ELR (cell line): Measurements from ENCODE around the gene FAP.

Source experiments
- DNase-seq: peaks from one replicate; pipeline ENCODE4 v3.0.0-alpha.2; 2015; ENCODE audit warnings: low read depth

Gene FAP

GRCh38 chr2:162242586-162243280, 512 bp downstream of the FAP start:
- peak; percentile 49 for DNase-seq

- DNase-seq, result no peak
Measured at GRCh38 chr2:162241571-162241970, 1.7 kb downstream of the FAP start.

- DNase-seq, result no peak
Measured at GRCh38 chr2:162234620-162235462, 8.4 kb downstream of the FAP start.

- peak; percentile 87 for DNase-seq
Measured at GRCh38 chr2:162233197-162233596, 10.0 kb downstream of the FAP start.

DNA sequence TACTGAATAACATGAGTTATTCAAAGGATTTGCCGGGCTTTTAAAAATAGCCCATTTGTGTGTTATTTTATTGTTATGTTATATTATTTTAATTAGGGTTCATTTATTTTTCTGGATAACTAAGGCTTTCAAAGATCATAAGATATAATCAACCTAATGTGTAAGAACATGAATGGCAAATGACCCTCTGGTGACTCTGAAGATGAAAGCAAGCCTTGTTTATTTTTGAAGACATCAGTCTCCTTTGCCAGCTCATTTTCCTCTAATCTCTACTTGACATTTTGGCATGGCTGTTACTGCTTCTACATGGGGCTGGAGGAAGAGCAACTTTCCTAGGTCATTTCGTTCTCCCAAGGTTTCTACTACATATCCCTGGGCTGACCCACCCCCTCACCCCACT, 10.6 kb downstream of the FAP start:
- peak; percentile 25 for DNase-seq

GRCh38 chr2:162232027-162232426, 11.2 kb downstream of the FAP start:
- DNase-seq, result no peak

DNA sequence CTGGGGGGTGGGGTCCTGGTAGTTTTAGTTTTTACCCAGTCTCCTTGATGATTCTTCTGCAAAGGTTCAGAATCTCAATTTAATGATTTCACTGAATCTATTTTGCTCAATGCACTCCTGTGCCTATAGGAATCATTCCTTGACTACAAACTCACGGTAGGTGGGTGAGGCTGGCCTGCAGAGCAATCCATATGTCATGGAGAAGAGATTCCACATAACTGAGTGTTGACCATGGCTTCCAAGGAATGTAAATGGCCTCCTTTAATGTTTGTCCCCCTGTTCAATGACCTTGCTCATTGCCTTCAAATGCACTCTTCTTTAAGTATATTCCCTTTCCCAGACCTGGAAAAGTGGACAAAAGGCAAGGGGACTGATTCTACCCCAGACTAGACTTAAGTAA, 12.5 kb downstream of the FAP start:
- DNase-seq, result peak; percentile 19

- DNase-seq, result no peak
Measured at GRCh38 chr2:162226836-162227235, 16.4 kb downstream of the FAP start.

- DNase-seq, result peak; percentile 79
Measured at GRCh38 chr2:162221064-162221463, 22.2 kb downstream of the FAP start.

- DNase-seq, result no peak
Measured at GRCh38 chr2:162220368-162220767, 22.9 kb downstream of the FAP start.

GRCh38 chr2:162219426-162219825, 23.8 kb downstream of the FAP start:
- no peak for DNase-seq

GRCh38 chr2:162217598-162217997, 25.6 kb downstream of the FAP start:
- no peak for DNase-seq

- no peak for DNase-seq
Measured at GRCh38 chr2:162215162-162215561, 28.1 kb downstream of the FAP start.

DNA sequence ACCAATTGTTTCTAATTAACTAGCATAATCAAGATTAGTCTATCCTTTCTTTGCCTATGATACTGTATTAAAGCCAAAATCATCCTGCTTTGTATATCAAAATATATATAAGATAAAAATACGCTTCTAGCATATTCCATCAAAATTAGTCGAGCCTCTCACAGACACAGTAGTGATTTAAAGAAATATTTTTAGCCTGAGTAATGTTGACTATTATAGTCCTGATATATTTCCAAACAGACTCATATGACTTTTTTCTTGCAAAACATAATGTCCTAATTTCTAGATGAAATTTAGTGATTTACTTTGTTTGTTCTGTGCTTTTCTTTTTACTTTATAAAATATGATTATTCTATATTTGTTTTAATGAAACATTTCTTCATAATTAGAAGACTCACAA, 30.9 kb downstream of the FAP start:
- peak; percentile 22 for DNase-seq

DNA sequence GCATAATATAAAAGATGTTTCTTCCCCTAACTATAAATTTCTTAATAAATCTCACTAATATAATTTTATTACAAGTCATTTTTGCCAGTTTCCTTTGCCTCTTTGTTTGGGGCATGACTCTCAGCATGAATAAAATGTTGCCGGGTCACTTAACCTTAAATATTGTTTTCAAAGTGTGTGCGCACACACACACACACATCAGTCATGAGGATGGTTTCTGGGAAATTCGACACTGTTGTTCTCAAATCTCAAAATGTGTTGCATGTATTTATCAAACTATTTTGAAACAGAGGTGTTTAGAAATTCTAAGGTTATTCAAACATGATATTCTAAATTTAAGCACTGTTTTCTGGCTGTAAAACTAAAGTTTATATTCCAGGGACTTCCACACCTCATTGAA, 31.5 kb downstream of the FAP start:
- no peak for DNase-seq

GRCh38 chr2:162210385-162210784, 32.9 kb downstream of the FAP start:
- DNase-seq, result no peak

DNA sequence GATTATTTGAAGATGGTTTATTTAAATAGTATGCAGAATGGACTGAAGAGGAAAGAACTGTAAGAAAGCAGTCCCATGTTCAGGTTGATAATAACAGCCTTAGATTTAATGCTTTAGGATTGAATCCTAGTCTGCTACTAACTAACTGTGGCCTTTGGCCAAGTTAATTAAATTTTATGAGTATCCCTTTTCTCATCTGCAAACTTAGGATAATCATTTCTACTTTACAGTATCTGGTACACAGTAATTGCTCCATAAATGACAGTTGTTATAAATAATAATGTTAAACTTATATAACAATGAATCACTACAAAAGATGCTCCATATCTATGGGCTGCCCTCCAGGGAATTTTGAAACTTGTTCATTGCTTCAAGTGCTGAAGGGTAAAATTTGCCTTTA, 41.0 kb downstream of the FAP start:
- no peak for DNase-seq

DNA sequence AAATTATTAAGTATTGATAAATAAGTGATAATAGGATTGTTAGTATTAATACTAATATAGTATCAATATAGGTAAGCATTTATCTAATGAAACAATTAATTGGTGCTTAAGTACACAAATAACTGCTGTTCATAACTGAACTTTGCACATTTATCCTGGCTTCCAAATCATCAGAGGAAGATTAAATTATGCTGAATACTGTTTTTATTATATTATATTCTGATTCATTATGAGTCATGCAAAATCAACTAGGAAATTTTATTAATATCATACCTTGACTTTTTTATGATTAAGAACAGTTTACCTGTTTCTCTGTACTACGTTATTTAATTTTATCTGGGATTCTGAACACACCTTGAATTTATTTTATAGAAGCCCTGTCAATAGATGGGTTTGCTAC, 42.6 kb downstream of the FAP start:
- no peak for DNase-seq

- no peak for DNase-seq
Measured at GRCh38 chr2:162199913-162200312, 43.3 kb downstream of the FAP start.

GRCh38 chr2:162198239-162198638, 45.0 kb downstream of the FAP start:
- DNase-seq, result peak; percentile 14

DNA sequence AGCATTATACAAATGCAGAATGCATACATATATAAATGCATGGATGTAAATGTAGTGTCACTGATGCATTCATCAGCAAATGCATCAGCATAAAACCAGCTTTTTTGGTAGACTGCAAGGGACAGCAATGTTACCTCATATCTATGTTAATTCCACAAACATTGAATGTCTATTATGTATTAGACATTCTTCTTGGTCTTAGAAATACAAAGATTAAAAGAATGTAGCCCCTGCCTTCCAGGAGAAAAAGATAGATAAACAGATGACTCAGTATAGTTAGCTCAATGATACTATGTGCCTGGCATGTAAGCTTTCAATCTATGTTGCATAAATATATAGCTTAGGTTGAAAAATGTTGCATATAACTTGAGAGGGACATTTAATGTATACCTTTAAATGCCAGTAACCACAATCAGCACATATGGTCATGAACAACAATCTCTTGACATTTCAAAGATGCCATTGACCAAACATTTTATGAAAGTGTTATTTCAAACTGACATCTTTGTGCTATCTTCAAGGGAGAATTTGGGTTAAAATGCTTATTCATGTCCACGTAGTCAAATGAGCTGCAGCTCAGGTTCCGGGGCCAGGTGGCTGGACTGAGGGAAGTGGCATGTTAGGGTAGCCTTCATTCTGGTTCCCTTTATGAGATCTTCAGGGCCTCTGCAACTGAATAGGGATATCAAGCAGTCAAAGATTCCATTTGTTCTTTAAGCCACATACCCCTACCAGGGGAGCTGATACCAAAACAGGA, 46.0 kb downstream of the FAP start:
- peak; percentile 81 for DNase-seq

GRCh38 chr2:162196638-162197037, 46.6 kb downstream of the FAP start:
- DNase-seq, result peak; percentile 88

DNA sequence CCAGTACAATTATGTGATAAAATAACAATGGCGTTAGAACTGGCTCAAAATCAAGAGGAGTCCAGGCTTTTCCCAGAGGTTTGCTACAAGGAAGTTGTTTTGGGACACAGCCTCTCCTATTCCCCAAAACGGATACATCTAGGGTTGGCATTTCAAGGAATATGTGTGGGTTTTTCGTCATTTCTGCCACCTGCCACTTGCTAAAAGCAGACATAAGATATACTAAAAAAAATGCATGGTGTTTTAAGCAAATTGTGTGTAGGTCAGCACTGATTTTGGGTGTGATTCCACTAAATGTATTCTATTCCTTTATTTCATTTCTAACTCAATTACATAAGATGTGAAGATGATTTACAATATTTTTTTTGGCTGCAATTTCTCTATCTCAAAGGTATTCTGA, 54.8 kb downstream of the FAP start:
- DNase-seq, result no peak
